GM19099 (cell line): Measurements from ENCODE around the gene SMYD5.

ENCODE experiments used
- POLR2A ChIP-seq: IDR thresholded peaks from 3 replicates; pipeline ENCODE4 v1.6.1; 2011; ENCODE audit warnings: low read depth; ENCODE audit not compliant: insufficient read length; ENCODE audit errors: extremely low read depth

Gene SMYD5

GRCh38 chr2:73205611-73206010, 8.4 kb upstream of the SMYD5 start:
- no peak for TF ChIP-seq POLR2A

DNA sequence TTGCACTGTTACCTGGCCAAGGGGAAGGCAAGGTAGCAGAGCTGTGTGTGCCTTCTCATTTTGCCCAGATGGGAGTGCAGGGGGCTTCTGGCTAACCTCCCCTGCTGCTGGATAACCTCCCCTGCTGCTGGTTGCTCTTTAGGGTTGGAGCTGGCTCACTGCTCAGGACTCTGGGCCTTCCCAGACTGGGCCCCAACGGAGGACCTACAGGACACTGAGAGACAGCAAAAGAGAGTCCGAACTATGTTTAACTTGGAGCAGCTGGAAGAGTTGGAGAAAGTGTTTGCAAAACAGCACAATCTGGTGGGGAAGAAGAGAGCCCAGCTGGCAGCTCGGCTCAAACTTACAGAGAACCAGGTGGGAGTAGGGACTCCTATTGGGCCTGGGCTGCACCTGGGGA, 5.8 kb upstream of the SMYD5 start:
- no peak for TF ChIP-seq POLR2A

DNA sequence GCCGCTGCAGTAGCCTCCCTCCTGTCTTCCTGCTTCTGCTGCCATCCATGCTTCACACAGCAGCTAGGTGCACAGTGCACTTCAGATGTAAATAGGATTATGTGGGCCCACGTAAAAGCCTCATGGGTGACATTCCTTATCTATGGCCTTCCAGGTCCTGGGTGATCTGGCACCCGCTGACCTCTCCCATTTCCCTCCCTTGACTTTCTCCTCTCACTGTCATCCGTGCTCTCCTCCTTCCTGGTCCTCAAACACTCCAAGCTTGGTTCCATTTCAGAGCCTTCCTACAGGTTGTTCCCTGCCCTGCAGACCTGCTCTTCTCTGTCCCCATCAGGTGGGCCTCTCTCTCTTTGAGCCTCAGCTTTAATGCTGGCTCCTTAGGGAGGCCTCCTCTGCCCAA, 4.0 kb upstream of the SMYD5 start:
- TF ChIP-seq POLR2A, result no peak

DNA sequence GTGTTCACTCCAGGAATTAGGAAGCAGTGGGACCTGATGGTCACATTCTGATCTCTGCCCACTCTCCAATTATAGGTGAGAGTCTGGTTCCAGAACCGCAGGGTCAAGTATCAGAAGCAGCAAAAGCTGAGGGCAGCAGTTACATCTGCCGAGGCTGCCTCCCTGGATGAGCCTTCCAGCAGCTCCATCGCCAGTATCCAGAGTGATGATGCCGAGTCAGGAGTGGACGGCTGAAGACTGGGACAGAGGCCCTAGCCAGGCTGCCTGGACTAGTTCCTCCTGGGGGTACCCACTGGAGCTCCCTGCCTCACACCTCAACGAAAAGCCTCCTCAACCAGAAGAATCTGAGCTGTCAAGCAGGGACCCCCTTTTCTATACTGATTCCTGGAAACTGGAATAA, 3.3 kb upstream of the SMYD5 start:
- no peak for TF ChIP-seq POLR2A

DNA sequence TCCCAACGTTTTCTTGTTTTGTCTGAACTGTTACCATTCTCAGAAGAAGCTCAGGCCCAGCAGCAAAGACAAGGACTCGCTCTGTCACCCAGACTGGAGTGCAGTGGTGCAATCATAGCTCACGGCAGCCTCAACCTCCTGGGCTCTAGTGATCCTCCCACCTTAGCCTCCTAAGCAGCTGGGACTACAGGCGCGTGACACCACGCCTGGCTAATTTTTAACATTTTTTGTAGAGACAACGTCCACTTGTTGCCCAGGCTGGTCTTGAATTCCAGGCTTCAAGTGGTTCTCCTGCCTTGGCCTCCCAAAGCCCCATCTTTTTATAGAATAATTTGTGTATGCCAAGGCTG, 2.0 kb upstream of the SMYD5 start:
- TF ChIP-seq POLR2A, result no peak

GRCh38 chr2:73212448-73213176, 1.4 kb upstream of the SMYD5 start:
- no peak for TF ChIP-seq POLR2A

DNA sequence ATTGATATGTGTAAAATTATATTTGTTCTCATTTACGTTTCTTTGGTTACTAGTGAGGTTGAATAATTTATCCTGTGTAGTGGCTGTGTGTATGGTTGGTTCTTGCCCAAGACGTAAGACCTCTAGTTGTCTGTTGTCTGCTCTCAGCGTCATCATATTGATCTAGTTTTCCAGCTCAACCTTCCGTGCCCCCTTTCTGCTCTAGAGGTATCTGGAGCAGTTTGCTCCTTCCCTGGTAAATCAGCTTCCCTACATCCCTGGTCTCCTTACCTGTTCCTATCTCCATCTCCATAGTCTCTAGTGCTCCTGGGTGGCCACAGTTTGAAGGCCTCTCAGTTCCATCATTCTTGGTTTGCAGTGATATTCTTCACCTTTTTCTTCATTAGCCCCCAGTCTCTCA, 1.2 kb downstream of the SMYD5 start:
- TF ChIP-seq POLR2A, result no peak

GRCh38 chr2:73217160-73217559, 3.1 kb downstream of the SMYD5 start:
- TF ChIP-seq POLR2A, result no peak

- no peak for TF ChIP-seq POLR2A
Measured at GRCh38 chr2:73217826-73218225, 3.8 kb downstream of the SMYD5 start.

GRCh38 chr2:73218298-73218697, 4.3 kb downstream of the SMYD5 start:
- no peak for TF ChIP-seq POLR2A

- no peak for TF ChIP-seq POLR2A
Measured at GRCh38 chr2:73223821-73224220, 9.8 kb downstream of the SMYD5 start.

- no peak for TF ChIP-seq POLR2A
Measured at GRCh38 chr2:73225513-73226360, 11.7 kb downstream of the SMYD5 start.

DNA sequence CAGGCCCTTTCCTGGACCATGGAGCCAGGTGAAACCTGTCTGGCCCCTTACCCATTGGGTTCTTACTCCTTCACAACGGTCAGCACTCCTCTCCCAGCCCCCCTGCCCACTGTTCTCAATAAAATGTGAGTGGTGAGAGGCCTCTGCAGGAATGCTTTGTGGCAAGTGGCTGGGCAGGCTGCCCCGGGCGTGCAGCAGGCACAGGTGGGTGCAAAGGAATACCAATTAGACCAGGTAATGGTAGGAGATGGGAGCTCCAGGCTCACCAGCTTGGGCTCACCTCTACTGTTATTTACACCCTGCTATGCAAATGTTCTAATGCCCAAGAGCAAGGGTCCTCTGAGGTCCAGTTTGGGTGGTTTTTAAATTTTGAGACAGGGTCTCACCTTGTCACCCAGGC, 13.0 kb downstream of the SMYD5 start:
- no peak for TF ChIP-seq POLR2A

DNA sequence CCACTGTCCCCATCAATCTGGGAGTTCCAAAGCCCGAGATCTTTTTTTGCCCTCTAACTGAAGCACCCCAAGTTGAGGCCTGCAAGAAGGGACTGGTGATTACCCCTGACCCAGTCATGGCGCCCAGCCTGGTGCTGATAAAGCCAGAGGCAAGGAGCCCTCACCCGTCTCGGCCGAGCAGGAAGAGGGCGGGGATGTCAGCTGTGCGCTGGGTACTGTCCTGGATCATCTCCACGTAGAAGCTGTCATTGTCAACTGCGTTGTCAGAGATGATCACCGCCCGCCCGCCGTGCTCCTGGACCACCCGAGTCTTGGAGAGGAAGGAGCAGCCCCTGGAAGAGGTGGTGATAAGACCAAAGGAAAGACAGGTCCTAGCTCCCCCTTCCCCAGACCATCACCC, 14.6 kb downstream of the SMYD5 start:
- no peak for TF ChIP-seq POLR2A

- no peak for TF ChIP-seq POLR2A
Measured at GRCh38 chr2:73232403-73233153, 18.5 kb downstream of the SMYD5 start.
